Right kidney (tissue), 1 donor: Measurements from ENCODE around the gene LUC7L.
"Not testable (repeated sequence)": the region's sequence is repeated elsewhere in the genome, so short reads cannot be mapped to it uniquely, and the experiment has no call there.

Experiments
- DNase-seq: peaks from one replicate; pipeline ENCODE4 v3.0.0-alpha.2; 2016

The LUC7L gene

DNA sequence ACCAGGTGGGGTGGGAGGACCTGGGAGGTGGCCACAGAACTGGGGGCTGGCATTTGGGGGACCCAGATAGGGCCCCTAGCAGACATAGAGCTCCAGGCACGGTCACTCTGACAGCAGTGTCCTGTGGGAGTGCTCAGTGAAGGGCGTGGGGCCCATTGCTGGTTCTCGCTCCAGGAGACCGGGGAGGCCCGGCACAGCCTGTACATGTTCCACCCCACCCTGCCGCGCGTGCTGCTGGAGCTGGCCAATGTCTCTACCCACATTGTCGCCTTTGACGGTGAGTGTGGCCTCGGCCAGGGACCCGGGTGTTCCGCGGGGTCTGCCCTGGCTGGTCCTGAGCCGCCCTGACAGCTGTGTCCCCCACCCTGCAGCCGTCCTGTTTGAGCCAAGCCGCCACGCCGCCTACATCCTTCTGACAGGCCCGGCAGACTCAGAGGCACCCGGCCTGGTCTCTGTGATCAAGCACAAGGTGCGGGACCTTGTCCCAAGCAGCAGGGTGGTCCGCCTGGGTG lies 35.2 kb upstream of the LUC7L start:
- DNase-seq: no peak

DNA sequence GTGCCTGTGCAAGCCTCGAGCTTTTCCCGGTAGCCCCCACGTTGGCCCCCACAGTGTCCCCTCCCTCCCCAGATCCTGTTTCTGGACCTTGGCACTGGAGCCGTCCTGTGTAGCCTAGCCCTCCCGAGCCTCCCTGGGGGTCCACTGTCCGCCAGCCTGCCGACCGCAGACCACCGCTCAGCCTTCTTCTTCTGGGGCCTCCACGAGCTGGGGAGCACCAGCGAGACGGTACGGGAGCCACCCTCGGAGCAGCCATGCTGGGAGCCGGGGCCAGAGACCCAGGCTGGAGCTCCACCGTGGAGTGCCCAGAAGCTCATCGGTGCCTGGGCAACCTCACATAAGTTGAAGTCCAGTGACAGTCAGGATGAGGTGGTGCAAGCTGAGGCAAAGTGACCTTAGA lies 34.7 kb upstream of the LUC7L start:
- no peak for DNase-seq

DNA sequence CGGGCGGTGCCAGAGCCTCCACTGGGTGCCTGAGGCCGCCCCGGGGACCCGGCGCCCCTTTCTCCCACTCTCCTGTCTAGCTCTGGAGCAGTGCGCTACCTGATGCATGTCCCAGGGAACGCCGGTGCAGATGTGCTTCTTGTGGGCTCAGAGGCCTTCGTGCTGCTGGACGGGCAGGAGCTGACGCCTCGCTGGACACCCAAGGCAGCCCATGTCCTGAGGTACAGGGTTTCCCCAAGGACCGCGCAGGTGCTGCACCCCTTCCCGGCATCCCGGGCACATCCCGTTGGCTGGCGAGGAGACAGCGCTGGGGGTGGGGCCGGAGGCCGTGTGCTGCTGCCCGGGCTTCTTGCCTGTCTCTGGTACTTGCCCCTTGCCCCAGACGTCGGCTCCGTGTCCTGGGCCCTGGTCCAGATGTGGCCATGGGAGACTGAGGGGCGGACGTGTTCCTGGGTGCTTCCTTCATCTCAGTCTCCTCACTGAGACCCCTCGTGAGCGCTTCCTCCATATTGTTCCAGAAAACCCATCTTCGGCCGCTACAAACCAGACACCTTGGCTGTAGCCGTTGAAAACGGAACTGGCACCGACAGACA lies 34.0 kb upstream of the LUC7L start:
- DNase-seq: no peak

DNA sequence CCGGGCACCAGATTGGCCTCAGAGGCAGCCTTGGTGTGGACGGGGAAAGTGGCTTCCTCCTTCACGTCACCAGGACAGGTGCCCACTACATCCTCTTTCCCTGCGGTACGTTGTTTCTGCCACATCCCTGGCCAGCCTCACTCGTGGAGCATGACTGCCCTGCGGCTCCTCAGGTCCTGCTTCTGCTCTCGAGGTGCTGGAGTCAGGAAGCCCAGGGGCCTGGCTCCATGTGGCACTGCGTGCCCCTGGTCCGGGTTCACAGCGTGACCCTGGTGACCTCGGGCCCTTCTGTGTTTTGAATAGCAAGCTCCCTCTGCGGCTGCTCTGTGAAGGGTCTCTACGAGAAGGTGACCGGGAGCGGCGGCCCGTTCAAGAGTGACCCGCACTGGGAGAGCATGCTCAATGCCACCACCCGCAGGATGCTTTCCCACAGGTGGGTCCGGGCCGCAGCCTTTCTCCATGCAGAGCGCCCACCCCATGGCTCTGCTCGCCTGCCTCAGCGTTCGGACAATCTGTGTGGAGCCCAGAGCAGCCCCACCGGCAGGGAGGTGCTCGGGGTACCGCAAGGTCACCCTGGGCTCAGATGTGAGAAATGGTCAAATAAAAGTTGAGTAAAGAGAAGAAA lies 33.0 kb upstream of the LUC7L start:
- no peak for DNase-seq

DNA sequence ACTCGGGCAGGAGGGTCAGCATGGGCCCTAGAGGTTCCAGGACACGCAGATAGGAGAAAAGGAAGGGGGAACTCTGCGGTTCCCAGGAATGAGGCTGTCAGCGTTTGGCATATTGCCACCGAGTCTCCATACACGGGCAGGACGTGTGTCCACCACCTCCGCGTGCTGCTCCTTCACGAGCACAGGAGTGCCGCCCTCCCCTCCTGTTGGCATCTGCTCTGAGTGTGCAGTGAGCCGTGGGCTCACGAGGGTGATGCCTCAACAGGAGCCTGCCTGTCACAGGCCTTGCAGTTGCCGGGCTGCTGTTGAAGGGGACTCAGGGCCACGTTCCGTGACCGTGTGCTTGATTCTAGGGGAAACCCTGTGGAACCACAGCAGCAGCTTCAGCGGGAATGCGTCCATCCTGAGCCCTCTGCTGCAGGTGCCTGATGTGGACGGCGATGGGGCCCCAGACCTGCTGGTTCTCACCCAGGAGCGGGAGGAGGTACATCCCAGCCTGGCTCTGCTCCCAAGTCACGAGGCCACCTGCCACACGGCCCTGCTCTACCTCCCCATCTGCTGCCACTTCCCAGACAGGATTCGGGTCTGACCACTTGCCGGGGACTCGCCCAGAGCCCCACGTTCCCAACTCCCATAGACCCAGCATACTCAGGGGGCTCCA lies 31.9 kb upstream of the LUC7L start:
- no peak for DNase-seq

DNA sequence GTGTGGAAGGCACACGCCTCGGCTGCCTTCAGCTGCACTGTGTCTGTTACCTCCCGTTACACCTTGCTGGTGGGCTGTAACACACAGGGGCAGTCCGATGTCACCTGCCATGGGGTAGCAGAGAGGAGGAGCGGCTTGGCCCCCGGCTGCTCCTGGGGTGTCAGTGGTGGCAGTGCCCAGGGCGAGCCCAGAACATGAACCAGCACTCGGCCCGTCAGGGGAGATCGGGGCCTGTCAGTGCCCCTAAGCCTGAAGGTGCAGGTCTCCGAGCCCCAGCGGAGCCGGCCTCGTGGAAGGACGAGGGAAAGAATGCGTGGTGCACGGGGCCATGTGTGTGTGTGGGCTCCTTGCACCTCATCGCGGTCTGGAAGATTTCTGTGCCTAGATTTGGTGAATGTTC lies 31.1 kb upstream of the LUC7L start:
- no peak for DNase-seq

DNA sequence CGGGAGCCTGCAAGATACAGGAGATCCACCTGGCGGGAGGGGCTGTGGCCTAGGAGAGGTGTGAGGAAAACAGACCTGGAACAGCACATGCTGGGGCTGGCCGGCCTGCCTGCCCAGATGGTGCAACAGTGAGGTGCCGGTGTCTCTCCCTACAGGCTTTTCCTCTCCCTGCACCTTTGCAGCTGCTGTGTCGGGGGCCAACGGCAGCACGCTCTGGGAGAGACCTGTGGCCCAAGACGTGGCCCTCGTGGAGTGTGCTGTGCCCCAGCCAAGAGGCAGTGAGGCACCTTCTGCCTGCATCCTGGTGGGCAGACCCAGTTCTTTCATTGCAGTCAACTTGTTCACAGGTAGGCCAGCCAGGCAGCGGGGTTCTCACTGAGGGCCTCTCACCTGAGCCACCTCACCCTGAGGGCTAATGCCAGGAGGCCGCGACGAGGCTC lies 30.6 kb upstream of the LUC7L start:
- DNase-seq: no peak

DNA sequence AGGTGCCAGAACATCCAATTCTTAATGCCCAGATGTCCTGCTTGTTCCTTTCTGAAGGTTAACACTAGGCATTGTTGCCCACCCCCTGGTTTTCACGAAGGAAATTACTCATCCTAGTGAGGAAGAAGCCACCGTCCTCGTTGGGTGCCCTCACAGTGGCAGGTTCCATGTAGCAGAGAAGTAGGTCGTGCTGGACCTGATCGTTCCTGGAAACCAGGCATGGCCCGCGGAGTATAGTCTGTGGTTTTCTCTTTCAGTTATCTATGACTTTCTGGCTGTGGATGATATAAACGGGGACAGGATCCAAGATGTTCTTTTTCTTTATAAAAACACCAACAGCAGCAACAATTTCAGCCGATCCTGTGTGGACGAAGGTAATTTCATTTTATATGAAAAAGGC lies 30.0 kb upstream of the LUC7L start:
- DNase-seq: no peak

DNA sequence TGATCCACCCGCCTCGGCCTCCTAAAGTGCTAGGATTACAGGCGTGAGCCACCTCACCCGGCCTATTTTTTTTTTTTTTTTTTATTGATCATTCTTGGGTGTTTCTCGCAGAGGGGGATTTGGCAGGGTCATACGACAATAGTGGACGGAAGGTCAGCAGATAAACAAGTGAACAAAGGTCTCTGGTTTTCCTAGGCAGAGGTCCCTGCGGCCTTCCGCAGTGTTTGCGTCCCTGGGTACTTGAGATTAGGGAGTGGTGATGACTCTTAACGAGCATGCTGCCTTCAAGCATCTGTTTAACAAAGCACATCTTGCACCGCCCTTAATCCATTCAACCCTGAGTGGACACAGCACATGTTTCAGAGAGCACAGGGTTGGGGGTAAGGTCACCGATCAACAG lies 28.8 kb upstream of the LUC7L start:
- DNase-seq: not testable (repeated sequence)

DNA sequence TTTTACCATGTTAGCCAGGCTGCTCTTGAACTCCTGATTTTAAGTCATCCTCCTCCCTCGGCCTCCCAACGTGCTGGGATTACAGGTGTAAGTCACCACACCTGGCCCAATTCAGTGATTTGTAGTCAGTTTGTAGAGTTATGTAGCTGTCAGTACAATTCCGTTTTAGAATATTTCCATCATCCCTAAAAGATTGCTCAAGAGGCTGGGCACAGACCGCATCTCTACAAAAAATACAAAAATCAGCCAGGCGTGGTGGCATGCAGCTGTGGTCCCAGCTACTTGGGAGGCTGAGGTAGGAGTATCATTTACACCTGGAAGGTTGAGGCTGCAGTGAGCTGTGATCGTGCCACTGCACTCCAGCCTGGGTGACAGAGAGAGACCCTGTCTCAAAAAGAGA lies 25.9 kb upstream of the LUC7L start:
- DNase-seq: no peak

DNA sequence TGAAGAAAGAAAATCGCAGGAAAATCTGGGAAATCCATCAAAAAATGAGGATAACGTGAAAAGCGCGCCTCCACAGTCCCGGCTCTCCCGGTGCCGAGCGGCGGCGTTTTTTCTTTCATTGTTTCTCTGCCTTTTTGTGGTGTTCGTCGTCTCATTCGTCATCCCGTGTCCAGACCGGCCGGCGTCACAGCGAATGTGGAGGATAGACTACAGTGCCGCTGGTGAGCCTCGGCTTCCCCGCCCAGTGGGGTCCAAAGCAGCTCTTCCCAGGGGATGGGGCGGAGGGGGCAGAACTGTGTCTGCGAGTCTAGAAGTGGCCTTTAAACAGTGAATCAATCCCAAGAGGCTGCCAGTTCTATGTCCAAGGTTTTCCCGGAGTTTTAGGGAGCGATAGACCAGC lies 25.2 kb upstream of the LUC7L start:
- no peak for DNase-seq

DNA sequence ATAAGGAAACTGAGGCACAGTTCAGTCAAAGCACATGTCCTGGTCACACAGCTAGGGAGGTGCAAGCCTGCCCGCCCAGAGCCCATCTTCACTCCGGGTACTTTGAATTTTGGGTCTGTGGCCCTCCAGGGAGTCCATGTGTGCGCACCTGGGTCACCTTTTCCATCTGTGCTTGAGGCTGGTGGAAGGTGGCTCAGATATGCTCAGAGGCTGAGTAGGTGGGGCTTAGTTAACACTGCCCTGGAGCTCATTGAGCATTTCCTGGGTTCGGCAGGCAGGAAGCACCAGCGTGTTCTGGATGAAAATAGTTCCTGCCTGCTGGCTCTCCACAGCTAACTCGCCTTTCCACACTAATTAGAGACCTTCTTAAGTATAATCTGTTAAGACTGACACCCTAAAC lies 24.6 kb upstream of the LUC7L start:
- DNase-seq: no peak

DNA sequence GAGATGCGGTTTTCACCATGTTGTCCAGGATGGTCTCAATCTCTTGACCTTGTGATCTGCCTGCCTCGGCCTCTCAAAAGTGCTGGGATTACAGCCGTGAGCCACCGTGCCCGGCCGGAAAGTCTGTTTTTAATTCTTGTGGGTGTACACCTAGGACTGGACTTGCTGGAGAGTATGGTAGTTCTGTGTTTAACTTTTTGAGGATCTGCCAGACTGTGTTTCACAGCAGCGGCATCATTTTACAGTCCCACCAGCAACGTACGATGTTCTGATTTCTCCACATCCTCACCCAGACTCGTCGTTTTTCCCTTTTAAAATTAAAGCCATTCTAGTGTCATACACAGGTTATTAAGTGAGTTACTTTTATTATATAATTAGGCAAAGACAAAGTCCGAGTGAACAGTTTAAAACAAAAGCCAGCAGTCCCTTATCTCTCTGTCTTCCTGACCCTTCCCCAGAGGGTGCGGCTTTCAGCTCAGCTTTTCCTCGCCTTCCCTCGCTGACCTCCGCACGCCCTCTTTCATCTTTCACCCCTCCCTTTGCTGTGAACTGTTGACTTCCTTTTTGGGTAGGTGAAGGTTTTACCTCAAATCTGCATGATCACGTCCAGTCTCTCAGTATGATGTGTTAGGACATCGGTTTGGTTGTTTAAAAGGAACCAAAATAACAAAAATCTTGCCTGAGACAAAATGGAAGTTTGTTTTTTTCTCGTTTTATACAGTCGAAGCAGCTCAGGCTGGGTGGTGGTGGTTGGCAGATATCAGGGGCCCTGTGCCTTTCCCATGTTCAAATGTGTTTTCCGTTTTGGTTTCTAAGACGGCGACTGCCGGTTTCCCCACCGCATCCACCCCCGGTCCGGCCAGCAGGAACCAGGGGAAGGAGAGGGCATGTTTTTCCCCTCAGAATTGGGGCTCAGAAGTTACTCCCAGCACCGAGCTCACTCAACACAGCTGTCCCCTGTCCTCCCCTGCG lies 23.4 kb upstream of the LUC7L start:
- no peak for DNase-seq

DNA sequence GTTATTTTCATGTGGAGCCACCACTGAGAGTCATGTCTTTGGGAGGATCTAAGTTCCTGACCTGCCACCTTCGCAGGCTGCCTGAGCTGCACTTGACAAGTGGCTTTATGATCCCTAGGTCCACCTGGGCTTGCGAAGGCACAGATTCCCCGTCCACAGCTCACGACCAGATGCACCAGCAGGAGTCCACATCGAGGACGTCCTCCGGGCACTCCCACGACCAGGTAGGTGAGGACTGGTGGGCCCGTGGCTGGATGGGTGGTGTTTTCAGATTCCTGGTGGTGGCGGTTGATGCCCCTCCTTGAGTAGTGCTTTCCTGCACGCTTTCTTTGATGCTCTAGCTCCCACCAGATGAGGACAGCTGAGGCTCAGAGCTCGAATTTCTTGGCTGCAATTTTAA lies 20.2 kb upstream of the LUC7L start:
- DNase-seq: no peak

DNA sequence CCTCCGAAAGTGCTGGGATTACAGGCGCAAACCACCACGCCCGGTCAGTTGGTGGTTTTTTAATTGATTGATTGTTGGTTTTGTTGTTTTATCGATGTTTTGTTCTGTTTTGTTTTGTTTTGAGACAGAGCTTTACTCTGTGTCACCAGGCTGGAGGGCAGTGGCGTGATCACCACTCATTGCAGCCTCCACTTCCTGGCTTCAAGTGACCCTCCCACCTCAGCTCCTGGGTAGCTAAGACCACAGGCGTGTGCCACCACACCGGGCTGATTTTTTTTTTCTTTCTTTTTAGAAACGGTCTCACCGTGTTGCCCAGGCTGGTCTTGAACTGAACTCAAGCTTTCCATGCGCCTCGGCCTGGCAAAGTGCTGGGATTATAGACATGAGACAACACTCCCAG lies 17.8 kb upstream of the LUC7L start:
- DNase-seq: no peak

DNA sequence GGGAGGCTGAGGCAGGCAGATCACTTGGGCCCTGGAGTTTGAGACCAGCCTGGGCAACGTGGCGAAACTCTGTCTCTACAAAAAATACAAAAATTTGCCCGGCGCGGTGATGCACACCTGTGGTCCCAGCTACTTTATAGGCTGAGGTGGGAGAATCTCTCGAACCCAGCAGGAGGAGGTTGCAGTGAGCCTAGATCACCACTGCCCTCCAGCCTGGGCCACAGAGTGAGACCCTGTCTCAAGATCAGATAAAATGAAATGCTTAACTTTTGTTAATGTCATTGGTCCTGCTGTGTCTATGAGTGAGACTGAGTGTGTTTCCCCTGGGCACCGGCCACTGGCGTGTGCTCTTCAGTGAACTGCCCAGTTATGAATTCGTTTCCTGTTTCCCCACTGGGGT lies 15.9 kb upstream of the LUC7L start:
- DNase-seq: no peak

DNA sequence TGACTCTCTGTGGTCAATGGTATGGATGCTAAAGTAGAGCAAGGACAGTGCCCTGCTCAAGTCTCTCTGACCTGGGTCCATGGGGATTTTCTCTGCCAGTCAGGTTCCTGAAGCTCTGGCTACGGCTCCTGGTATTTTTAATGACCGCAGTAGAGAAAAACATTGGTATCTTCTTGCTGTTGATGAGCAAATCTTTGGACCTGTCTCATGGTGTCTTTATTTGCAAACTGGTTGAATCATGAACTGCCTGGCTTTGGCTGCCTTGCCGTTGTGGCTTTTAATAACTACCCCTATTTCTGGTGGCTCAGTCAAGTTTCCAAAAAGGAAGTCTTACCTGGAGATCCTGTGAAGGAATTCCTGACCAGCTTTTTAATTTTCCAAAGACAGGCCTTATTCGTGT lies 14.1 kb upstream of the LUC7L start:
- no peak for DNase-seq

DNA sequence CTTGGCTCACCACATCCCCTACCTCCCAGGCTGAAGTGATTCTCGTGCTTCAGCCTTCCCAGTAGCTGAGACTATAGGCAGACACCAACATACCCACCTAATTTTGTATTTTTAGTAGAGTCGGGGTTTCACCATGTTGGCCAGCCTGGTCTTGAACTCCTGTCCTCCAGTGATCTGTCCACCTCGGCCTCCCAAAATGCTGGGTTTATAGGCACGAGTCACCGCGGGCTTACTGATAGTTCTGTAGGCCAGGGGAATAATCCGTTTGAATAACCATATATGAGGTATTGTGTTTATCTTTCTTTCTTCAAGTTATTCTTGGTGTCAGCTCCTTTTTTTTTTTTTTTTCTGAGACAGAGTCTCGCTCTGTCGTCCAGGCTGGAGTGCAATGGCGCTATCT lies 13.0 kb upstream of the LUC7L start:
- DNase-seq: no peak

DNA sequence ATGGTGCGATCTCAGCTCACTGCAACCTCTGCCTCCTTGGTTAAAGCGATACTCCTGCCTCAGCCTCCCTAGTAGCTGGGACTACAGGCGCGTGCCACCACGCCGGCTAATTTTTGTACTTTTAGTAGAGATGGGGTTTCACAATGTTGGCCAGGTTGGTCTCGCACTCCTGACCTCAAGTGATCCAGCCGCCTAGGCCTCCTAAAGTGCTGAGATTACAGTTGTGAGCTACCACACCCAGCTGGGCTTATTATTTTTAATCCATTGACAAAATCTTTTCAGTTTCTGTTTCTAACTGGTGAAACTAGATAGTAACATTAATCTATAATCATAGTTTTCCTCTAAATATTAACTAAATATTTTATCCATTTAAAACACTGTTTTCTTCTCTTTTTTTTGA lies 11.3 kb upstream of the LUC7L start:
- DNase-seq: no peak

DNA sequence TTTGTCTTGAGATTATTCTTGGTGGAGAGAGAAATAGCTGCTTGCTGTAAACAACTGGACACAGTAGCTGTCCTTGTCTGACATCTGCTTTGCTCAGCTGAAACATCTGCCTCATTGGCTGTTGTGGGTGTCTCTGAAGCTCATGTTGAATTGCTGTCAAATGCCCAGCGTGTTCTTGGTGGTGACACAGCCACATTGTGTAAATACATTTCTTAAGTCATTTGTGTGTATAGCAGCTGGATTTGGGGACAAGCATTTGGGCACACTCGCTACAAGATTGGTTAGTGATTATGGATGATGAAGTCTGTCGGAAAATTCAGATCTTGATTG lies 10.7 kb upstream of the LUC7L start:
- no peak for DNase-seq

DNA sequence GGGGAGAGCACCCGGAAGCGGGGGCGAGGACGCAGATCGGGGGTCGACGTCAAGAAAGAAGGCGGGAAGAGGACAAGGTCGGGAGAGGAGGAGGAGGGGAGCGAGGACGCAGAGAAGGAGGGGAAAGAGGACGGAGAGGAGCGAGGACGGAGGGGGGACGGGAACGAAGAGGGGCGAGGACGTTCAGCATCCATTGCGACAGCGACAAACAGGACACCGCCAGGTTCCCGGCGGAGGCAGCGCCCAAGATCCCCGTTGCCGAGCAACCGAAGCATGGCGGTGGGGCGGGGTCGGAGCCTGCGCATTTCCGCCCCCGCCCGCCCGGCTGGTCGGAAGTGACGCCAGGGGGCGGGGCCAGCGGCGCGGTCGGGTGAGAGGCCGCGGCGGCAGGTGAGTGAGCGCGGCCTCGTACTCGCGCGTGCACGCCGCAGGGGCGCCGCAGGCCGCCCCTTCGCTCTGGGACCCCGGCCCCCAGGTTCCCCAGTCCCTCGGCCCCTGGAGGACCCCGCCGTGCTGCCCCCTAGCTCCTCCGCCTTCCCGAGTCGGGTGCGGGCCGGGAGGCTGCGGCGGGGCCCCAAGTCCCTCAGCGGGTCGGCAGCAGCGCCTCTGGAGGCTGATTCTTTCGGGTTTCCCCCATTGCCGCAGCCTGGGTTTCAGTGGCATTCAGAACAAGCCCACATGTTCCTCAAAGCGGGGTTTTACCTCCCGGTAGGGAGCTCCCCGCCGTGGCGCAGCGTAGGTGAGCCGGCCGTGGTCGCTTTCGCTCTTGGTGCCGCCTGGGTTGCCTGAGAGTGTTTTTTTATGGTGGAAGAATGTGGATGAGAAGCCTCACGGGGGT lies 5.4 kb upstream of the LUC7L start, which contains the start of gene FAM234A:
FAM234A (plus strand) TSS at position 354 of the 838 bp plus-strand sequence. CDS start 19,593 bp downstream, outside the sequence.
- peak; percentile 97 for DNase-seq

DNA sequence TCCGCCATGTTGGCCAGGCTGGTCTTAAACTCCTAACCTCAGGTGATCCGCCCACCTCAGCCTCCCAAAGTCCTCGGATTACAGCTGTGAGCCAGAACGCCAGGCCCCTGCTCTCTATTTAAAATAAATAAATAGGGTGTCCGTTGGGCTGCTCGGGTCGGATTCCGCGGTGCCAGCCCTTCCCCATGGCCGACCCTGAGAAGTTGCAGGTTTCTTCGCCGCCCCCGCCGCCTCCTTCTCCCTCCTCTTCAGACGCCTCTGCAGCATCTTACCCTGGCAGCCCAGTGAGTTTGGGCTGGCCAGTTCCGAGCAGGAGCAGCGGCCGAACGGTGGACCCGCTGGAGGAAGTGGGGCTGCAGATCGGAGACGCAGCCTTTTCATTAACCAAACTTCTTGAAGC lies 1.7 kb upstream of the LUC7L start:
- DNase-seq: peak; percentile 27
